Measurements from ENCODE around the gene RPUSD4.

GRCh38 chr11:126197277-126197939 lies 14.0 kb downstream of the RPUSD4 start:
- TF ChIP-seq CTCF (IDR thresholded peaks at IDR 0.05) (no peak), POLR2A (IDR thresholded peaks at IDR 0.05) (no peak)

Measured in lower leg skin (tissue), 3 donors.